GM19438 (cell line): ENCODE results near the gene FKBP7.
"Not testable (repeated sequence)": the region's sequence is repeated elsewhere in the genome, so short reads cannot be mapped to it uniquely, and the experiment has no call there.

Experiments used
- ATAC-seq: cut with Tn5 transposase; IDR thresholded peaks from one replicate; pipeline ENCODE4 v1.9.1; 2021; ENCODE audit warnings: low read depth; ENCODE audit not compliant: unreplicated experiment

The FKBP7 gene

GRCh38 chr2:178491612-178492011 is 13.2 kb upstream of the FKBP7 start:
- no peak for ATAC-seq

- no peak for ATAC-seq
Measured at GRCh38 chr2:178485356-178485755, 7.0 kb upstream of the FKBP7 start.

- no peak for ATAC-seq
Measured at GRCh38 chr2:178484245-178485041, 6.0 kb upstream of the FKBP7 start.

GRCh38 chr2:178482437-178482836 is 4.0 kb upstream of the FKBP7 start:
- peak; percentile 19 for ATAC-seq

- peak; percentile 64 for ATAC-seq
Measured at GRCh38 chr2:178480227-178481181, 2.1 kb upstream of the FKBP7 start, which contains the start of gene PLEKHA3. TSS of gene PLEKHA3 (plus strand) at chr2:178480457. CDS start at chr2:178480870, 413 bp downstream.

GRCh38 chr2:178479758-178480226 is 1.4 kb upstream of the FKBP7 start:
- ATAC-seq = no peak

GRCh38 chr2:178479275-178479616 is 846 bp upstream of the FKBP7 start:
- ATAC-seq = no peak

GRCh38 chr2:178478130-178478438 is 316 bp downstream of the FKBP7 start:
- no peak for ATAC-seq

- ATAC-seq = no peak
Measured at GRCh38 chr2:178477443-178478129, 814 bp downstream of the FKBP7 start.

GRCh38 chr2:178476477-178476876 is 1.9 kb downstream of the FKBP7 start:
- ATAC-seq = no peak

- no peak for ATAC-seq
Measured at GRCh38 chr2:178474560-178474959, 3.8 kb downstream of the FKBP7 start.

GRCh38 chr2:178473931-178474330 is 4.5 kb downstream of the FKBP7 start:
- ATAC-seq = no peak

- ATAC-seq = no peak
Measured at GRCh38 chr2:178473373-178473772, 5.0 kb downstream of the FKBP7 start.

GRCh38 chr2:178471313-178471712 is 7.1 kb downstream of the FKBP7 start:
- not testable (repeated sequence) for ATAC-seq

- ATAC-seq = no peak
Measured at GRCh38 chr2:178469219-178469849, 9.1 kb downstream of the FKBP7 start.

GRCh38 chr2:178457390-178457886 is 21.0 kb downstream of the FKBP7 start:
- no peak for ATAC-seq

GRCh38 chr2:178455947-178456346 is 22.5 kb downstream of the FKBP7 start:
- ATAC-seq = no peak

GRCh38 chr2:178452870-178453269 is 25.5 kb downstream of the FKBP7 start:
- ATAC-seq = no peak

- ATAC-seq = no peak
Measured at GRCh38 chr2:178452334-178452733, 26.1 kb downstream of the FKBP7 start.

GRCh38 chr2:178450774-178451525 is 27.4 kb downstream of the FKBP7 start, which contains the start of the genes PJVK and PRKRA:
TSS of gene PJVK (plus strand) at chr2:178451378. CDS start at chr2:178453410, 2,032 bp downstream.
TSS of gene PRKRA (minus strand) at chr2:178451175. CDS start at chr2:178451030, 145 bp downstream.
- peak; percentile 81 for ATAC-seq
